HepG2 (cell line): ENCODE measurements around the gene KRTAP1-4. TPM values are rescaled to one million over a fixed set of nuclear protein-coding genes. Genes with fewer than 3 reads are reported as not detected.

Source experiments
- ATAC-seq: fragments of 200-7000 bp; cut with Tn5 transposase; 3 replicates; pipeline ENCODE4 v1.9.1; 2020; ENCODE audit warnings: mild to moderate bottlenecking, moderate library complexity
- BruUV-seq: library from RNA; stranded (reverse); fragments of 400-500 nt; replicated peaks from 2 replicates; lab custom pipeline; 2021; lab: Mats Ljungman, UMichigan
- CTCF ChIA-PET: fragments of 300-600 bp; formaldehyde crosslinking; extraction: SDS; loops from one replicate; lab custom pipeline; 2021; ENCODE audit warnings: low total read pairs, inconsistent platforms, low intra/inter-chr PET ratio; lab: Yijun Ruan, JAX
- POLR2A ChIA-PET: fragments of 350-600 bp; sonication (Branson Sonifier 250); formaldehyde crosslinking; loops from one replicate; lab custom pipeline; 2020; ENCODE audit warnings: antibody characterized with exemption, inconsistent platforms; lab: Yijun Ruan, JAX
- DNase-seq: peaks from one replicate; pipeline ENCODE4 v3.0.0-alpha.2; 2015; ENCODE audit warnings: low spot score
- FAIRE-seq: peaks from 3 replicates; lab custom pipeline; 2011; peaks lifted over from hg19 to GRCh38; lab: Jason Lieb, UNC
- H2AFZ ChIP-seq: one replicate; pipeline ENCODE4 v1.6.1; 2011; ENCODE audit warnings: low read length, inconsistent platforms
- H3K27ac ChIP-seq: fragments of 300-600 bp; 3 replicates; pipeline ENCODE4 v1.8.0; 2011; ENCODE audit warnings: mixed run types, mild to moderate bottlenecking, mixed read lengths, low read length, inconsistent platforms; ENCODE audit not compliant: insufficient read depth; ENCODE audit errors: extremely low read length
- H3K27me3 ChIP-seq, 2 experiments: fragments of 200-600 bp in 1 of 2; 2 replicates in 1 of 2; 3 replicates in 1 of 2; pipeline versions ENCODE4 v1.6.0 to v1.8.0; 2011; ENCODE audit warnings: low read length in 2 of 2, mild to moderate bottlenecking in 2 of 2, moderate library complexity in 2 of 2, inconsistent platforms in 1 of 2; ENCODE audit not compliant: insufficient read depth in 2 of 2, control insufficient read depth in 1 of 2
- H3K36me3 ChIP-seq, 2 experiments: fragments of 200-600 bp in 1 of 2; replicated peaks in 1 of 2; 2 replicates in 1 of 2; 3 replicates in 1 of 2; pipeline versions ENCODE4 v1.5.1 to v1.8.0; 2011; ENCODE audit warnings: low read length in 2 of 2, inconsistent platforms in 1 of 2; ENCODE audit not compliant: insufficient read depth in 2 of 2, control insufficient read depth in 1 of 2
- H3K4me1 ChIP-seq: 2 replicates; pipeline ENCODE4 v1.5.1; 2012; ENCODE audit warnings: low read length, inconsistent platforms; ENCODE audit not compliant: insufficient read depth
- H3K4me2 ChIP-seq: 2 replicates; pipeline ENCODE4 v1.6.0; 2011; ENCODE audit warnings: low read depth, low read length, inconsistent platforms
- H3K4me3 ChIP-seq, 3 experiments: fragments of 200-600 bp in 1 of 3; sonication (generic), shearing (Covaris generic) in 1 of 3; replicated peaks in 1 of 3; 2 replicates each; pipeline ENCODE4 v1.5.1; 2011 to 2016; ENCODE audit warnings: low read length in 3 of 3, inconsistent platforms in 2 of 3, low read depth in 2 of 3, mild to moderate bottlenecking in 2 of 3, control low read depth in 1 of 3, mixed read lengths in 1 of 3; ENCODE audit not compliant: insufficient read depth in 1 of 3
- H3K79me2 ChIP-seq: one replicate; pipeline ENCODE4 v1.6.1; 2011; ENCODE audit warnings: low read length, inconsistent platforms; ENCODE audit not compliant: insufficient read depth
- H3K9ac ChIP-seq: 2 replicates; pipeline ENCODE4 v1.6.0; 2011; ENCODE audit warnings: mild to moderate bottlenecking, low read depth, low read length, inconsistent platforms; ENCODE audit not compliant: insufficient read depth
- H3K9me3 ChIP-seq: 2 replicates; pipeline ENCODE4 v1.5.1; 2012; ENCODE audit warnings: mild to moderate bottlenecking, low read length
- H4K20me1 ChIP-seq: 2 replicates; pipeline ENCODE4 v1.6.0; 2011; ENCODE audit warnings: inconsistent platforms, mild to moderate bottlenecking, low read length, moderate library complexity; ENCODE audit not compliant: insufficient read depth
- ATM ChIP-seq: fragments of 450-650 bp; IDR thresholded peaks from 2 replicates; pipeline ENCODE4 v1.7.1; 2017; ENCODE audit warnings: mild to moderate bottlenecking, borderline replicate concordance
- EED ChIP-seq: sonication (generic); formaldehyde crosslinking; IDR thresholded peaks from 2 replicates; pipeline ENCODE4 v1.5.0; 2020; ENCODE audit warnings: mild to moderate bottlenecking, missing genetic modification reagents
- ELF4 ChIP-seq: sonication (generic); formaldehyde crosslinking; IDR thresholded peaks from 2 replicates; pipeline ENCODE4 v1.5.0; 2020; ENCODE audit warnings: missing genetic modification reagents, mild to moderate bottlenecking, moderate library complexity, borderline replicate concordance
- FOXC1 ChIP-seq: sonication (generic); formaldehyde crosslinking; IDR thresholded peaks from 2 replicates; pipeline ENCODE4 v1.8.0; 2022; ENCODE audit warnings: mild to moderate bottlenecking, missing genetic modification reagents, borderline replicate concordance
- HOXA9 ChIP-seq: sonication (generic); formaldehyde crosslinking; IDR thresholded peaks from 2 replicates; pipeline ENCODE4 v1.8.1; 2022; ENCODE audit warnings: missing genetic modification reagents, mild to moderate bottlenecking, moderate library complexity, borderline replicate concordance
- MIXL1 ChIP-seq: IDR thresholded peaks from 2 replicates; pipeline ENCODE4 v1.6.1; 2016
- PTBP1 ChIP-seq: fragments of 200-400 bp; formaldehyde crosslinking; IDR thresholded peaks from 2 replicates; pipeline ENCODE4 v1.6.1; 2018; ENCODE audit warnings: low read length, low read depth; ENCODE audit not compliant: poor library complexity, severe bottlenecking
- SAP130 ChIP-seq: IDR thresholded peaks from 2 replicates; pipeline ENCODE4 v1.6.1; 2016; ENCODE audit warnings: low read depth
- ZNF451 ChIP-seq: sonication (generic); formaldehyde crosslinking; IDR thresholded peaks from 2 replicates; pipeline ENCODE4 v1.5.0; 2020; ENCODE audit warnings: mild to moderate bottlenecking, missing genetic modification reagents
- ZNF550 ChIP-seq: sonication (generic); formaldehyde crosslinking; IDR thresholded peaks from 2 replicates; pipeline ENCODE4 v1.4.0; 2020; ENCODE audit warnings: mild to moderate bottlenecking, missing genetic modification reagents, borderline replicate concordance
- WGBS: methylation state at CpG from one replicate; pipeline ENCODE4 v1.1.6; 2017; ENCODE audit warnings: low lambda C conversion rate; 5-methylcytosine and 5-hydroxymethylcytosine counted together
- in situ Hi-C: cut with HindIII; loops from 2 replicates; pipeline ENCODE4 v1.10.0; 2017; ENCODE audit warnings: low pct_unique_long_range_greater_than_20kb; ENCODE audit not compliant: extremely low pct_ligation_motif_present
- intact Hi-C: fragments of 100-400 bp; cut with micrococcal nuclease; formaldehyde crosslinking; loops from one replicate; pipeline ENCODE4 v1.10.0; 2022; ENCODE audit not compliant: unreplicated experiment
- polyA plus RNA-seq, 8 experiments: library from polyadenylated mRNA; depleted of rRNA in 3 of 8; stranded (reverse) in 7 of 8; unstranded in 1 of 8; fragments of >200 nt; fragmentation: Illumina TruSeq in 4 of 8; extraction: Trizol in 4 of 8; gene quantifications; 2 replicates each; pipeline versions ENCODE4 v1.2.1 to v1.2.3, GENCODE V29; 2011 to 2016; ENCODE audit warnings: low read depth in 4 of 8, missing spikeins in 1 of 8, mixed read lengths in 1 of 8; ENCODE audit not compliant: insufficient read depth in 1 of 8
- total RNA-seq, 5 experiments: library from RNA; depleted of rRNA; stranded (reverse); fragments of >200 nt; fragmentation: Illumina TruSeq; extraction: Trizol; gene quantifications; 2 replicates each; pipeline ENCODE4 v1.2.3, GENCODE V29; 2016; ENCODE audit warnings: low read depth in 1 of 5

The KRTAP1-4 gene
- total and polyA plus RNA-seq, 2 of the 13 experiments (the other 11 are each of a cell fraction or from before 2014, with no cell fraction given) = not detected

DNA sequence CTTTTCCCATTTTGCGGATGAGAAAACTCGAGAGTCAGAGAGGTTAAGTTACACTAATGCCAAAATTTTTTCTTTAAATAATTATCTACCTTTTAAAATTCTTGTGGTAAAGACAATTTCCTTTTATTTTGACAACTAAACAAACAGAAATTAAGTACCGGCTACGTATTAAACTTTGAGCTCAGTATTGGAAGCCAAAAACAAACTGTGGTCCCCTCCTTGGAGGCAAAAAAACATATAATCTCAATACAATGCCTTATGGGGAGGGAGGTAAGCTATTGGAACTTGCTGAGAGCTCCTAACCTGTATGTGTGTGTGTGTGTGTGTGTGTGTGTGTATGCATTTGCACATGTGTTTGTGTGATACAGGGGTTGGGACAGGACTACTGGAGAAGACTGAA lies 33.5 kb upstream of the KRTAP1-4 start:
- BruUV-seq = no TSS peak
- Histone ChIP-seq H3K79me2 (no peaks in the 10 kb centered on the region), H3K27ac (no peak overlapping the region), H3K4me2 (no peak overlapping the region), H3K9me3 (no peaks in the 10 kb centered on the region), H3K36me3 (no peaks in the 10 kb centered on the region), H2AFZ (no peak overlapping the region), H3K4me3 (no peak overlapping the region), H3K4me1 (peaks cover 49% of the 10 kb centered on the region), H4K20me1 (no peaks in the 10 kb centered on the region), H3K27me3 (no peaks in the 10 kb centered on the region), H3K9ac (no peak overlapping the region)
- FAIRE-seq (no peak), ATAC-seq (no peak), DNase-seq (peak; percentile 23)
- POLR2A ChIA-PET = no interaction called here
- intact Hi-C loops = no loop called here
- TF ChIP-seq ATM (no peak), PTBP1 (no peak), ELF4 (no peak), HOXA9 (CRISPR knock-in tag) (no peak), ZNF550 (CRISPR knock-in tag) (no peak), MIXL1 (CRISPR knock-in tag) (no peak), EED (CRISPR knock-in tag) (no peak)
- 53% methylated on average over 4 of the region's 4 CpGs for WGBS
- in situ Hi-C loops = no loop called here
- CTCF ChIA-PET = no interaction called here

DNA sequence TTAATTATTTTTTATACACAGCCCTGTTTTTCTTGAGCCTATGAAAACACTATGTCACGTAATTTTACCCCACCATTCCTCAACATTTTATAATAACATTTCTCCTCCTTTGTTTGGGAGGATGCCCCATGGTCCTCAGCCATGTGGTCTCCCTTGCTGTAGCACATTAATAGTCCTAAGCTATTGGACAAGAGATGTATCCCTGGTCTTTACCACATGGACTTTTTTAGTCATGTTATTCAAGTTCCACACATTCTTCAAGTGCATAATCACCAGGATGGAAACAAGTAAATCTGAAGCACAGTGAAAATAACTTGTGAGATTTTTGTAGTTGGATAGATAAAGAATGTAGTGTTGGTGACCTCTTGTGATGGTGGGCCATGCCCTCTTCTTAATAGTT lies 32.0 kb upstream of the KRTAP1-4 start:
- FAIRE-seq (no peak), DNase-seq (peak; percentile 62), ATAC-seq (no peak)
- ChIA-PET POLR2A (no interaction called here), CTCF (no interaction called here)
- no peak overlapping the region for H3K4me3 ChIP-seq
- TF ChIP-seq SAP130 (CRISPR knock-in tag) = peak; percentile 26; the same call in 1 of the 2 replicates
- TF ChIP-seq FOXC1 (CRISPR knock-in tag) = no peak
- no peak for TF ChIP-seq ZNF451 (CRISPR knock-in tag)
- WGBS = 92% methylated on average over 1 of the region's 1 CpG
- H4K20me1 ChIP-seq = no peaks in the 10 kb centered on the region
- H3K27ac ChIP-seq = no peak overlapping the region
- no TSS peak for BruUV-seq
- H3K9me3 ChIP-seq = no peaks in the 10 kb centered on the region
- in situ Hi-C loops = no loop called here
- H2AFZ ChIP-seq = no peak overlapping the region
- H3K27me3 ChIP-seq = no peaks in the 10 kb centered on the region
- no peaks in the 10 kb centered on the region for H3K36me3 ChIP-seq
- H3K9ac ChIP-seq = no peak overlapping the region
- peaks cover 55% of the 10 kb centered on the region for H3K4me1 ChIP-seq
- intact Hi-C loops = no loop called here
- no peak overlapping the region for H3K4me2 ChIP-seq
- no peaks in the 10 kb centered on the region for H3K79me2 ChIP-seq
